Mucosa of gallbladder (tissue), 1 donor: ENCODE measurements around the gene CLSTN1. TPM values are rescaled to one million over a fixed set of nuclear protein-coding genes. Genes with fewer than 3 reads are reported as not detected.
"Not testable (repeated sequence)": the region's sequence is repeated elsewhere in the genome, so short reads cannot be mapped to it uniquely, and the experiment has no call there.

Source experiments
- DNase-seq: peaks from one replicate; pipeline ENCODE4 v3.0.0-alpha.2; 2020; ENCODE audit warnings: low spot score
- total RNA-seq: library from RNA; stranded (reverse); gene quantifications from one replicate; pipeline ENCODE4 v1.2.1, GENCODE V29; 2021
- donor health status: DM: no; HTN: no; CAD: no.

CLSTN1 gene
- total RNA-seq, 1 donor from 2014 or later: 287 TPM

GRCh38 chr1:9715536-9716226, 108.1 kb downstream of the CLSTN1 start:
- DNase-seq: no peak

DNA sequence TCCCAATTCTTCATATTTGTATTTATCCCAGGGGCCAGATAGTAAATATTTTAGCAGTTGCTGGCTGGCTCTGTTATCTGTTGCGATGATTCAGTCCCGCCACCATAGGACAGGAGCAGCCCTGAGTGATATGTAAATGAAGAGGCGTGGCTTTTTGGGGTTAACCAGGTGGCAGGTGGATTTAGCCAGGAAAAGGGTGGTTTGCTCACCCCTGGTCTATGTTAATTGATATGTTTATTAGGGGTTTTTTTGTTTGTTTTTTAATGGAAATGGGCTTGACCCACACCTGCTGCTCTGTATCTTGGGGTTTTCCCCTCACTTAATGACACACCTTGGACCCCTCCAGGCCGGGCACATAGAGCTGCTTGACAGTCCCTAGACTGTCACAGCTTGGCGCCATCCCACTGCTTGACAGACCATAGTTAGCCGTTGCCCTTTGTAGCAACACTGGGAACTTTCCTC, 109.5 kb downstream of the CLSTN1 start:
- no peak for DNase-seq

DNA sequence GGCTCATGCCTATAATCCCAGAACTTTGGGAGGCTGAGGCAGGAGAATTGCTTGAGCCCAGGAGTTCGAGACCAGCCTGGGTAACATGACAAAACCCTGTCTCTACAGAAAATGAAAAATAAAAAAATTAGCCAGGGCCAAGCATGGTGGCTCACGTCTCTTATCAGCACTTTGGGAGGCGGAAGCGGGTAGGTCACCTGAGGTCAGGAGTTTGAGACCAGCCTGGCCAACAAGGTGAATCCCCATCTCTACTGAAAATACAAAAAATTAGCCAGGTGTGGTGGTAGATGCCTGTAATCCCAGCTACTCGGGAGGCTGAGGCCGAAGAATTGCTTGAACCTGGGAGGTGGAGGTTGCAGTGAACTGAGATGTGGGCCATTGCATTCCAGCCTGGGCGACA, 111.0 kb downstream of the CLSTN1 start:
- DNase-seq: not testable (repeated sequence)

- no peak for DNase-seq
Measured at GRCh38 chr1:9711466-9712020, 112.2 kb downstream of the CLSTN1 start.

- DNase-seq: no peak
Measured at GRCh38 chr1:9710037-9710436, 113.7 kb downstream of the CLSTN1 start.

GRCh38 chr1:9706178-9706577, 117.6 kb downstream of the CLSTN1 start:
- no peak for DNase-seq

DNA sequence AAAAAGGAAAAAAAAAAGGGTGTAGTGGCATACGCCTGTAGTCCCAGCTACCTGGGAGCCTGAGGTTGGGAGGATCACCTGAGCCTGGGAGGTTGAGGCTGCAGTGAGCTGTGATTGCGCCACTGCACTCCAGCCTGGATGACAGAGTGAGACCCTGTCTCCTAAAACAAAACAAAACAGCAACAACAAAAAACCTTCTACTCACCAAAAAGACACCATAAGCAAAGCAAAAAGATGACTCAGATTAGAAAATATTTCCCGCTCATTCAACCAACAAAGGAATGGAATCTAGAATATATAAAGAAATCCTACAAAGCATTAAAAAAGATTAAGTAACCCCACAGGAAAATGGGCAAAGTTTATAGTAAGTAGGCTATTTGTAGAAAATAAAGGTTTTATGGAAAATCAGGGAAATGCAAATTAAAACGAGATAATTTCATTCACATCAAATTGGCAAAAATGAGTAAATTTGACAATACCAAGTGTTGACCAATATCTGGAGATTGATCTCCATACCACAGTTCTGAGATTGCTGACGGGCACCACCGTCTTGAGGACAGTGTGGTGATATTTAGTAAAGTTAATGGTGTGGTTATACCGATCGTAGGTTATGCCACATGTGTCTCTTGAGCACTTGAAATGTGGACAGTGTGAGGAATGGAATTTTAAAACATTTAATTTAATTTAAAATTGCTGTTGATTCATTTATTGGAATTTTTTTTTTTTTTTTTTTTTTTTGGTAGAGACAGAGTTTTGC, 118.2 kb downstream of the CLSTN1 start:
- no peak for DNase-seq

DNA sequence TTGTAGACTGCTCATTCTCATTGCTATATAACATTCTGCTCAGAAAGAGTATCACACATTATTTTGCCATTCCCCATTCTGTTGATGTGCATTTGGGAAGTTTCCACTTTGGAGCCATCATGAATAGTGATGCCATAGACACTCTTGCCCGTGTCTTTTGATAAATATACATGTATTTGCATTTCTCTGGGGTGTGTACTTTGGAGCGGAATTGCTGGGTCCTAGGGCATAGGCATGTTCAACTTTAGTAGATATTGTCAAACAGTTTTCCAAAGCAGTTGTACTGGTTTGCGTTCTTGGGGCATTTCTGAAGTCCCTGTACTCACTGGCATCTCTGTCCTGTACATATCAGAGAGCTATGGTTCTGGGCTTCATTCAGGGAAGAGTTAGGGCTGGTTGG, 120.1 kb downstream of the CLSTN1 start:
- no peak for DNase-seq

GRCh38 chr1:9703165-9703509, 120.6 kb downstream of the CLSTN1 start:
- DNase-seq: no peak

DNA sequence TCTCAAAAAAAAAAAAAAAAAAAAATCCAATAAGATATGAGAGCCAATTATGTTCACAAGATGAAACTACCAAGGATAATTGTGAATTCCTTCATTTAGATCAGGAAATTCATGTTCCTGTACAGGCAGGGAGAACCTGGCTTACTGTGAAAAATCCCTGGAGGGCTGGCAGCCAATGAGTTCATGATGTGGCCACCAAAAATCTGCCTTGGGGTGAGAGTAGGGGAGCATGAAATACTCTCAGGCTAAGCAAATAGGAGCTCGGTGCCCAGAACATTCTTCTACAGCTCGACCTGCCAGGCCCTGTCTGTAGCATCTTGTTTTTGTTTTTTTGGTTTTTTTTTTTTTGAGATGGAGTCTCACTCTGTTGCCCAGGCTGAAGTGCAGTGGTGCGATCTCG, 122.1 kb downstream of the CLSTN1 start:
- no peak for DNase-seq

DNA sequence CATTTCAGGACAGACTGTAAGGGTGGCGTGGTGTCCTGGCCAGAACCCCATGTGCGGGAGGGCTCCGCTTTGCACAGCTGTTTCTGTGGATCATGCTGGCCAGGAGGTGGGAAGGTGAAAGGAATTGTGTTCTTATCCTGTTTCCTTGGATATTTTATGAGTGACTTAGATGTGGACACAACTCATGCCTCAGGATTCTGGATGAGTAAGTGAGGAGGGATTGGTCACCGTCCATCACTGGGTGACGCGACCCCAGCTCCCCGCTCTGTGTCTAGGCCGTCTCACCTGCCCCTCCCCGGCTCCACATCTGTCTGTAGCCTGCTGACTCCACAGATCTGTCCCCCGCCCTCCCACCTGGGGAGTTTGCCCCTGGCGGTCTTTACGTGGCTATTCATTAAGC, 123.4 kb downstream of the CLSTN1 start:
- no peak for DNase-seq

DNA sequence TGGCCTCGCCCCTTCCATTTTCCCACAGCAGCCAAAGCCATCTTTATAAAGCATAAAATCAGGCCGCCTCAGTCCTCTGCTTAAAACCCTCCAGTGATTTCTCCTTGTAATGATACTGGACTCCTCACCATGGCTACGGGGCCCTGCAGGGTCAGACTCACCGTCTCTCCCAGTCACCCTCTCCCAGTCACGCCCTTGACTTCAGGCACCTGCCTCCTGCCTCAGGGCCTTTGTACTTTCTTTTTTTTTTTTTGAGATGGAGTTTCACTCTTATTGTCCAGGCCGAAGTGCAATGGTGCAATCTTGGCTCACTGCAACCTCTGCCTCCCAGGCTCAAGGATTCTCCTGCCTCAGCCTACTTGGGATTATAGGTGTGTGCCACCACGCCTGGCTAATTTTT, 124.4 kb downstream of the CLSTN1 start:
- DNase-seq: no peak

GRCh38 chr1:9696793-9697192, 127.0 kb downstream of the CLSTN1 start:
- DNase-seq: no peak

GRCh38 chr1:9691691-9692090, 132.1 kb downstream of the CLSTN1 start:
- DNase-seq: no peak

DNA sequence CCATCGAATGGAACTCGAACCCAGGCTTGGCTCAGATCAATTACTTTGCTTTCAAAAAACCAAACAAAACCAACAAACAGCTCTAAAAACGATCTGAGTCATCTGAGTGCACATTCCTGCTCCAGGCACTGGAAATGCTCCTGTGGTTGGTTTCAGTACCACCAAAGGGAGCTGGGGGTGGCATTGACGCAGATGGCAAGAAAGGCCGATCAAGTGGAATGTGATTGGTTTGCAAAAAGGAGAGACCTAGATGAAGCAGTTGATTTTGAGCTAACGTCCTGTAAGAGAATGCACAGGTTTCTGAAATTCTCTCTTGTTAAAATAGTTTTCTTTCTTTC, 132.7 kb downstream of the CLSTN1 start:
- DNase-seq: no peak

DNA sequence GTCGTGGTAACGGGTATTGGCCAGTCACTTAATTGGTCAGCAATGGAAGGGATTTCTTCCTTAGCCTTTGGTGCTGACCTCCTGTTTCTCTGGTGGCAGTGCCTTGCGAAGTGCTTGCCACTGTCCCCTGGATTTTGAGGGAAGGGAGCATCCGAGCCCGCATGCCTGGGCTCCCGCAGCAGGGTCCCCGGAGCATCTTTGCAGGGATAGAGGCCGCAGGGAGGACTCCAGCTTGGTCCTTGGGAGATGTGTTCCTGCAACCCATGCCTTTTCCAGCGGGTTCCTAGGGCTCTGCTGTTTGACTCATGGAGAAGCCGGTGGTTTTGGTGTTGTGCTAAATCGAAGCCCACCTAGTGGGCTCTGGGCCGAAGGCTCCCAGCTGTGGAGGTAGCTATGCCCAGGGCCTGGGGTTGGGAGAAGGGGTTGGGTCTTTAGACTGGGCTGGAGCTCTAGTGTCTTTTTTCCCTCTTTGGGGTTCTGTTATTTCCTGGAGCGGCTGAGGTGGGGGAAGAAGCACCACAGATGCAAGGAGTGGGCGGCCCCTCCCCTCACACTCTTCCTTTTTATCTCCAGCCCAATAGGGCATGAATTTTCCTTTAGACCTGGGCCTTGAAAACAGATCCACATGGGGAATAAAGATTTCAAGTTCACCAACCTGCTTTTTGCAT, 133.2 kb downstream of the CLSTN1 start:
- DNase-seq: no peak

DNA sequence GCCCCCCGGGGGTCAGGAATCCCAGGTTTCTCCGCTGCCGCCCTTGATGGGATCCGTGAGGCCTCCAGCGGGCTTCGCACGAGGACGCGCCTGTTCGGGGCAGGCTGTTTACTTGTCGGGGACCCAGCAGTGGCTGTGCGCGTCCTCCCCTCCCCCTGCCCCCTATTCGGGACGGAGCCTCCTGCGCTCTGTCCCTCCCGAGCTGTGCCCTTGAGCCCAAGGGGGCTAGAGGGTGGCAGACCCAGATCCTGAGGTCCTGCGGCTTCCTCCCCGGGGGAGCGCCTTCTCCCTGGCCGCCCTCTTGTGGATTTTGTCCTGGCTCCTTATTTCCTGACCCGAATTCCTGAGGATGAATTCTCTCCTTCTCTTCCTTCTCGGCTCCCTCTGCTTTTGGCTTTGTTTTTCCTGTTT, 133.8 kb downstream of the CLSTN1 start:
- DNase-seq: no peak

GRCh38 chr1:9689011-9689706, 134.6 kb downstream of the CLSTN1 start:
- peak; percentile 73 for DNase-seq

DNA sequence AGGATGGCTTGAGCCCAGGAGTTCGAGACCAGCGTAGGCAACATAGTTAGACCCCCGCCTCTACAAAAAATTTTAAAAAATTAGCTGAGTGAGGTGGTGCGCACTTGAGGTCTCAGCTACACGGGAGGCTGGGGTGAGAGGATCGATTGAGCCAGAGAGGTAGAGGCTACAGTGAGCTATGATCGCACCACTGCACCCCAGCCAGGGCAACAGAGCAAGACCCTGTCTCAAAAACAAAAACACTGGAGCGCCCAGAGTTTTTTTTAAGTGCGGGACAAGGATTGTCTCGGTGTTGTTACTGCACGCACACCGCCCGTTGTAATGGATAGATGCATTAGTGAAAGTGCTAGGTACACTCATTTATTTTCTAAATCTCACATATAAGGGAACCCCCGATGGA, 135.2 kb downstream of the CLSTN1 start:
- DNase-seq: no peak

DNA sequence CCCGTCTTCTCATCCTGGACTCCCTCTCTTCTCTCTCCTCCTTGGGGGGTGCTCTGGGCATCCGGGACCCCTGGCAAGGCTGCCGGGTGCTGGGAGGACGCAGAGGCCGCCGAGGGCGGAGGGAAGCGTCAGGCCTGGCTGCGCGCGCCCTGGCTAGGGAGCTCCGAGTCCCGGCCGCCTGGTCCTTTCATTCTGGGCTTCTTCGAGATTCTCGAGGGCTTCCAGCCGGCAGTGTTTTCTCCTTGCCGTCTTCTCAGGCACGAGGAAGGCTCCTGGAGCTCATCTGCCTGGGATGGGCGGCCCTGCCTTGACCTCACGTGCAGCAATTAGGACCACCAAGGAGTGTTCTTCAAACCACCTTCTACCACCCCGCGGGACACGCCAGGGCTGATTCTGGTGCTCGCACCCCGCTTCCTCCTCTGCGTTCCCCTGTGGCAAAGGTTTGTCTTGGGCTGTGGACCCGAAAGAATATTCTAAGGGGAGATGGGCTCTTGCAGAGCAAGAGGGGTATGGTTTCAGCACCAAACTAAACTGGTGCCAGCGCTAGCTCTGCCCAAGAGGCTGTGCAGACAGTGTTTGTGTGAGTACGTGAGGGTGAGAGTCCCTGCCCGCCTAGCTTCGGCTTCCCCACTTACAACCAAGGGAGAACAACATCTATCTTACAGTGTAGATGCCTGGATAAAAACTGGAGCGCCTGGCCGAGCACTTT, 135.7 kb downstream of the CLSTN1 start:
- no peak for DNase-seq

- DNase-seq: no peak
Measured at GRCh38 chr1:9687120-9687873, 136.5 kb downstream of the CLSTN1 start.
